G401 (cell line): ENCODE measurements around the gene BCL11A. TPM values are rescaled to one million over a fixed set of nuclear protein-coding genes. Genes with fewer than 3 reads are reported as not detected.
"Not testable (repeated sequence)": the region's sequence is repeated elsewhere in the genome, so short reads cannot be mapped to it uniquely, and the experiment has no call there.

Experiments
- DNase-seq: peaks from one replicate; pipeline ENCODE4 v3.0.0-alpha.2; 2015; ENCODE audit warnings: low spot score
- in situ Hi-C: cut with HindIII; loops from 2 replicates; pipeline ENCODE4 v1.10.0; 2016; ENCODE audit warnings: low sequenced_read_pairs, mixed read lengths
- total RNA-seq: library from RNA; depleted of rRNA; stranded (reverse); fragments of >200 nt; shearing (Covaris generic); gene quantifications from 2 replicates; pipeline ENCODE4 v1.2.3, GENCODE V29; 2014

Gene BCL11A
- total RNA-seq, 1 experiment from 2014 or later: 0.54 TPM

GRCh38 chr2:60423505-60423904, 129.9 kb downstream of the BCL11A start:
- in situ Hi-C loops: no loop called here
- DNase-seq: no peak

- in situ Hi-C loops: no loop called here
These were observed 130.5 kb downstream of the BCL11A start for GRCh38 chr2:60422826-60423483.

GRCh38 chr2:60417210-60417609, 136.2 kb downstream of the BCL11A start:
- DNase-seq, in situ Hi-C loops: not testable (repeated sequence)

More at GRCh38 chr2:60422826-60423483, 130.5 kb downstream of the BCL11A start:
- peak; percentile 2 for DNase-seq

- DNase-seq: no peak
- in situ Hi-C loops: no loop called here
These were observed 137.0 kb downstream of the BCL11A start for GRCh38 chr2:60416221-60417008.

- in situ Hi-C loops: no loop called here
These were observed 137.6 kb downstream of the BCL11A start for GRCh38 chr2:60415814-60416213.

GRCh38 chr2:60414495-60415138, 138.8 kb downstream of the BCL11A start:
- in situ Hi-C loops: no loop called here
- no peak for DNase-seq

More at GRCh38 chr2:60415814-60416213, 137.6 kb downstream of the BCL11A start:
- DNase-seq: no peak

GRCh38 chr2:60413814-60414168, 139.7 kb downstream of the BCL11A start:
- in situ Hi-C loops: no loop called here
- no peak for DNase-seq

- no peak for DNase-seq
- in situ Hi-C loops: no loop called here
These were observed 140.2 kb downstream of the BCL11A start for GRCh38 chr2:60413069-60413813.

GRCh38 chr2:60412620-60413019, 140.8 kb downstream of the BCL11A start:
- in situ Hi-C loops: no loop called here
- no peak for DNase-seq

- in situ Hi-C loops: no loop called here
- no peak for DNase-seq
These were observed 141.4 kb downstream of the BCL11A start for GRCh38 chr2:60412027-60412426.

- in situ Hi-C loops: no loop called here
- no peak for DNase-seq
These were observed 142.2 kb downstream of the BCL11A start for GRCh38 chr2:60411295-60411694.

GRCh38 chr2:60410456-60411146, 142.9 kb downstream of the BCL11A start:
- DNase-seq: no peak

GRCh38 chr2:60409531-60409871, 144.0 kb downstream of the BCL11A start:
- in situ Hi-C loops: no loop called here
- no peak for DNase-seq

More at GRCh38 chr2:60410456-60411146, 142.9 kb downstream of the BCL11A start:
- in situ Hi-C loops: no loop called here

- DNase-seq: no peak
- in situ Hi-C loops: no loop called here
These were observed 144.5 kb downstream of the BCL11A start for GRCh38 chr2:60408811-60409530.

- in situ Hi-C loops: no loop called here
These were observed 145.2 kb downstream of the BCL11A start for GRCh38 chr2:60408207-60408606.

GRCh38 chr2:60407398-60407797, 146.1 kb downstream of the BCL11A start:
- DNase-seq: no peak
- in situ Hi-C loops: no loop called here

More at GRCh38 chr2:60408207-60408606, 145.2 kb downstream of the BCL11A start:
- no peak for DNase-seq

GRCh38 chr2:60406192-60406591, 147.3 kb downstream of the BCL11A start:
- in situ Hi-C loops: no loop called here
- DNase-seq: no peak

GRCh38 chr2:60405271-60405919, 148.1 kb downstream of the BCL11A start:
- no peak for DNase-seq
- in situ Hi-C loops: no loop called here
